ENCODE measurements around the gene GMCL2. TPM values are rescaled to one million over a fixed set of nuclear protein-coding genes. Genes with fewer than 3 reads are reported as not detected.
"Not testable (repeated sequence)": the region's sequence is repeated elsewhere in the genome, so short reads cannot be mapped to it uniquely, and the experiment has no call there.

Gene GMCL2
- not detected for polyA plus RNA-seq (ENCODE audit: insufficient read length)

GRCh38 chr5:178187014-178187413 is at the start of gene GMCL2:
GMCL2 (minus strand) TSS chr5:178187371; CDS start chr5:178187299, 72 bp downstream.
- no peak for DNase-seq (ENCODE audit: low read depth)

- DNase-seq (ENCODE audit: low read depth): no peak
Measured at GRCh38 chr5:178236679-178237078, 49.5 kb upstream of the GMCL2 start.

- no peak for DNase-seq (ENCODE audit: low read depth)
Measured at GRCh38 chr5:178236126-178236525, 49.0 kb upstream of the GMCL2 start.

- no peak for DNase-seq (ENCODE audit: low read depth)
Measured at GRCh38 chr5:178235588-178235974, 48.4 kb upstream of the GMCL2 start.

GRCh38 chr5:178234750-178235587 is 47.8 kb upstream of the GMCL2 start:
- no peak for DNase-seq (ENCODE audit: low read depth)

GRCh38 chr5:178234121-178234749 is 47.1 kb upstream of the GMCL2 start:
- DNase-seq (ENCODE audit: low read depth): no peak

GRCh38 chr5:178232920-178233429 is 45.8 kb upstream of the GMCL2 start:
- DNase-seq (ENCODE audit: low read depth): no peak

- DNase-seq (ENCODE audit: low read depth): no peak
Measured at GRCh38 chr5:178232124-178232919, 45.2 kb upstream of the GMCL2 start, which contains the start of gene PHYKPL. PHYKPL (minus strand) TSS chr5:178232802; CDS start chr5:178232550, 252 bp downstream.

- DNase-seq (ENCODE audit: low read depth): no peak
Measured at GRCh38 chr5:178231539-178232123, 44.5 kb upstream of the GMCL2 start.

GRCh38 chr5:178230879-178231538 is 43.8 kb upstream of the GMCL2 start:
- DNase-seq (ENCODE audit: low read depth): no peak

- DNase-seq (ENCODE audit: low read depth): no peak
Measured at GRCh38 chr5:178229861-178230260, 42.7 kb upstream of the GMCL2 start.

GRCh38 chr5:178229111-178229510 is 41.9 kb upstream of the GMCL2 start:
- not testable (repeated sequence) for DNase-seq (ENCODE audit: low read depth)

GRCh38 chr5:178228609-178229008 is 41.4 kb upstream of the GMCL2 start:
- no peak for DNase-seq (ENCODE audit: low read depth)

- DNase-seq (ENCODE audit: low read depth): no peak
Measured at GRCh38 chr5:178227929-178228328, 40.8 kb upstream of the GMCL2 start.

- no peak for DNase-seq (ENCODE audit: low read depth)
Measured at GRCh38 chr5:178227138-178227659, 40.0 kb upstream of the GMCL2 start.

- no peak for DNase-seq (ENCODE audit: low read depth)
Measured at GRCh38 chr5:178225174-178225573, 38.0 kb upstream of the GMCL2 start.

GRCh38 chr5:178224403-178224802 is 37.2 kb upstream of the GMCL2 start:
- no peak for DNase-seq (ENCODE audit: low read depth)

GRCh38 chr5:178223828-178224335 is 36.7 kb upstream of the GMCL2 start:
- no peak for DNase-seq (ENCODE audit: low read depth)

GRCh38 chr5:178223196-178223773 is 36.1 kb upstream of the GMCL2 start:
- DNase-seq (ENCODE audit: low read depth): no peak

GRCh38 chr5:178222292-178222691 is 35.1 kb upstream of the GMCL2 start:
- DNase-seq (ENCODE audit: low read depth): no peak

Data from forelimb muscle (tissue), 1 donor.